ENCODE results near the gene SVIL. TPM values are rescaled to one million over a fixed set of nuclear protein-coding genes. Genes with fewer than 3 reads are reported as not detected.

Gene SVIL
- total and polyA plus RNA-seq, 11 donors = 95.2 to 589 (median 355) TPM

DNA sequence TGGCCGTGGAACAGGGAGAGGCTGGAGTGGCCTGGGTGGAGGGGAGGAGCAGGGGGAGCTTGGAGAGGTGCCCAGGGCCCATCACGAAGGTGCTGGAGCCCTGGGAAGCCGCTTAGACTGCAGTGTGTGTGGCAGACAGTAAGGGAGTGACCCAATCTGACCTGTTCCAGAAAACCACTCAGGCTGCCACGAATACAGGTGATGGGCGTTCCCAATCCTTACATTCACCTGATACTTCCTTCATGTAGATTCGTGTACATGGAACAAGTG is 161.7 kb downstream of the SVIL start:
- peak in 1 of 5 donors; percentile 39 for DNase-seq

DNA sequence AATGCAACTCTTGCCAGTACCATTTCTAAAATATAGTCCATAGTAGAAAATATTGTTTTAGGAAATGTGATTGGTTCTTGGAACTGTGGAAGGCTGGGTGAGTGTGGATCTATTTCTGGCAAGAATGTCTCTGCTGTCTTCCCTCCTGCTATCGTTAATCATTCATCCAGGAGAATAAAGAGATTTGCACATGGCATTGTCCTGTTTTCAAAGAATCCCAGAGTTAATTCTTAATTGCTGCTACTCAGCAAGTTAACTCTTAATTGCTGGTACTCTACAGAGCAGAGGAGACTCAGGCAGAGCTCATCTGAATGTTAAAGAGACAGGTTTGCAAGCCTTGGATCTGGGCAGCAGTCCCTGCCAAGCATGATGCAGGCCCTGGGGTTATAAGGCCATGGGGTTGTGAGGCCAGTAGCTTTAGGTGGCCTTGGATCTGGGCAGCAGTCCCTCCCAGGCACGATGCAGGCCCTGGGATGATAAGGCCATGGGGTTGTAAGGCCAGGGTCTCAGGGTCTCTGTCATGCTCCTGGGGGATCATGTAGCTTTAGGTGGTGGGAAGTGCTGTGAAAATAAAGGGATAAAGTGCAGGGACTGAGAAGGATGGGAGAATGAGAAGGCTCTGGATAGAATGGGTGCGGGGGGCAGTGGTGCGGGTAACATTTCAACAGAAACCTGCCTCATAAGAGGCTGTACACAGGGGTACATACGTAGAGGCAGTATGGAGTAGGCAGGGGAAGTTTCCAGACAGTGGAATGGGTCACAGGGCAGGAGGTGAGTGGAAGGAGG is 162.3 kb downstream of the SVIL start:
- Histone ChIP-seq H3K27ac (peak overlapping the region in 9 of 12 donors; percentile 2 to 73 (median 22)), H3K4me3 (no peak overlapping the region), H3K27me3 (no peaks in the 10 kb centered on the region), H3K9me3 (no peaks in the 10 kb centered on the region), H3K36me3 (peaks cover 0 to 100% (median 89%) of the 10 kb centered on the region in 9 donors), H3K4me1 (peaks cover 0 to 59% (median 17%) of the 10 kb centered on the region in 12 donors)
- ATAC-seq = peak in 2 of 4 donors; percentile 3 to 13
- intact Hi-C loops (cut with DNase I) = no loop called here
- no peak for DNase-seq
- TF ChIP-seq POLR2A (IDR thresholded peaks at IDR 0.05) = no peak
- TF ChIP-seq, protein P1, sequence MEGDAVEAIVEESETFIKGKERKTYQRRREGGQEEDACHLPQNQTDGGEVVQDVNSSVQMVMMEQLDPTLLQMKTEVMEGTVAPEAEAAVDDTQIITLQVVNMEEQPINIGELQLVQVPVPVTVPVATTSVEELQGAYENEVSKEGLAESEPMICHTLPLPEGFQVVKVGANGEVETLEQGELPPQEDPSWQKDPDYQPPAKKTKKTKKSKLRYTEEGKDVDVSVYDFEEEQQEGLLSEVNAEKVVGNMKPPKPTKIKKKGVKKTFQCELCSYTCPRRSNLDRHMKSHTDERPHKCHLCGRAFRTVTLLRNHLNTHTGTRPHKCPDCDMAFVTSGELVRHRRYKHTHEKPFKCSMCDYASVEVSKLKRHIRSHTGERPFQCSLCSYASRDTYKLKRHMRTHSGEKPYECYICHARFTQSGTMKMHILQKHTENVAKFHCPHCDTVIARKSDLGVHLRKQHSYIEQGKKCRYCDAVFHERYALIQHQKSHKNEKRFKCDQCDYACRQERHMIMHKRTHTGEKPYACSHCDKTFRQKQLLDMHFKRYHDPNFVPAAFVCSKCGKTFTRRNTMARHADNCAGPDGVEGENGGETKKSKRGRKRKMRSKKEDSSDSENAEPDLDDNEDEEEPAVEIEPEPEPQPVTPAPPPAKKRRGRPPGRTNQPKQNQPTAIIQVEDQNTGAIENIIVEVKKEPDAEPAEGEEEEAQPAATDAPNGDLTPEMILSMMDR (IDR thresholded peaks at IDR 0.05) = no peak
- 48 to 63% (median 56%) methylated on average over 5 of the region's 5 CpGs for WGBS, 4 donors

More for the DNA sequence above, 161.7 kb downstream of the SVIL start:
- 56 to 62% (median 58%) methylated on average over 6 of the region's 6 CpGs for WGBS, 4 donors
- Histone ChIP-seq H3K4me3 (no peak overlapping the region), H3K9me3 (no peaks in the 10 kb centered on the region), H3K27me3 (no peaks in the 10 kb centered on the region), H3K36me3 (peaks cover 0 to 100% (median 89%) of the 10 kb centered on the region in 9 donors), H3K27ac (peak overlapping the region in 8 of 12 donors; percentile 2 to 73 (median 24)), H3K4me1 (peaks cover 0 to 63% (median 17%) of the 10 kb centered on the region in 12 donors)
- TF ChIP-seq, protein P1 (IDR thresholded peaks at IDR 0.05) = no peak
- TF ChIP-seq POLR2A (IDR thresholded peaks at IDR 0.05) = no peak
- intact Hi-C loops (cut with DNase I) = no loop called here
- peak; percentile 22 to 61 (median 37) for ATAC-seq

DNA sequence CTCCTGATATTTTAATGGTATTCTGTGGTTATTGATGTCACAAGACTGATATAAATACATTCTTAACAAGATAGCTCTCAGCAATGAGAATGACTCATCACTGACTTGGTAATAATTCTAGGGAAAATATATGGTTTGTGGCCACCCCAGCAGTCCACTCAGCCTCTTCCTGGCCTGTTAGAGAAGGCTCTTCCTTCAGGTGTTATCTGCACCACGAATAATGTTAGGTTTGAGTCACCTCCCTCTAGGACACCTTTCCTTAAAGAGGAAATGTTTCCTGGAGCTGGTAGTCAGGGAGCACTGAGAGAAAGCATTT is 163.3 kb downstream of the SVIL start:
- peak overlapping the region in 7 of 12 donors; percentile 20 to 73 (median 31) for H3K27ac ChIP-seq
- 17 to 40% (median 24%) methylated on average over 1 of the region's 1 CpG for WGBS, 4 donors
- TF ChIP-seq, protein P1 (IDR thresholded peaks at IDR 0.05) = no peak
- no peak for TF ChIP-seq POLR2A (IDR thresholded peaks at IDR 0.05)
- intact Hi-C loops (cut with DNase I) = no loop called here
- no peak for ATAC-seq
- no peaks in the 10 kb centered on the region for H3K9me3 ChIP-seq
- peaks cover 0 to 52% (median 15%) of the 10 kb centered on the region in 12 donors for H3K4me1 ChIP-seq
- H3K4me3 ChIP-seq = no peak overlapping the region
- no peak for DNase-seq
- H3K36me3 ChIP-seq = peaks cover 0 to 100% (median 95%) of the 10 kb centered on the region in 9 donors
- no peaks in the 10 kb centered on the region for H3K27me3 ChIP-seq

GRCh38 chr10:29470843-29471543 is 163.8 kb downstream of the SVIL start:
- no peaks in the 10 kb centered on the region for H3K27me3 ChIP-seq
- H3K27ac ChIP-seq = peak overlapping the region in 7 of 12 donors; percentile 12 to 73 (median 31)
- intact Hi-C loops (cut with DNase I) = no loop called here
- H3K4me3 ChIP-seq = no peak overlapping the region
- DNase-seq (no peak), ATAC-seq (no peak)
- TF ChIP-seq, protein P1 (IDR thresholded peaks at IDR 0.05) = no peak
- no peak for TF ChIP-seq POLR2A (IDR thresholded peaks at IDR 0.05)
- H3K9me3 ChIP-seq = no peaks in the 10 kb centered on the region
- H3K36me3 ChIP-seq = peaks cover 0 to 100% (median 94%) of the 10 kb centered on the region in 9 donors
- 71 to 78% (median 73%) methylated on average over 14 of the region's 14 CpGs for WGBS, 4 donors
- H3K4me1 ChIP-seq = peaks cover 0 to 55% (median 15%) of the 10 kb centered on the region in 12 donors

All from heart left ventricle (tissue), 16 donors.